CD4-positive, alpha-beta memory T cell (primary cell): ENCODE data around the gene EPOP. TPM values are rescaled to one million over a fixed set of nuclear protein-coding genes. Genes with fewer than 3 reads are reported as not detected.

Experiments
- CTCF ChIA-PET: fragments of 350-600 bp; sonication (Branson Sonifier 250); formaldehyde crosslinking; loops from one replicate; lab custom pipeline; 2021; ENCODE audit warnings: inconsistent platforms; ENCODE audit not compliant: partially characterized antibody; lab: Charles Lee
- POLR2A ChIA-PET: fragments of 350-600 bp; sonication (Branson Sonifier 250); formaldehyde crosslinking; loops from one replicate; lab custom pipeline; 2021; ENCODE audit not compliant: partially characterized antibody; lab: Charles Lee
- DNase-seq, 5 donors: peaks; one replicate each; pipeline versions ENCODE4 v3.0.0 to v3.0.0-alpha.2; 2020 to 2022; ENCODE audit warnings: mixed read lengths in 1 of 5
- H3K27ac ChIP-seq: one replicate; pipeline ENCODE4 v1.7.0; 2013; ENCODE audit warnings: low read depth, low read length
- H3K27me3 ChIP-seq: 2 replicates; pipeline ENCODE4 v1.7.0; 2013; ENCODE audit warnings: mild to moderate bottlenecking, low read length, moderate library complexity; ENCODE audit not compliant: insufficient read depth
- H3K36me3 ChIP-seq: 2 replicates; pipeline ENCODE4 v1.7.0; 2013; ENCODE audit warnings: mild to moderate bottlenecking, low read length, moderate library complexity; ENCODE audit not compliant: insufficient read depth
- H3K4me1 ChIP-seq: 2 replicates; pipeline ENCODE4 v1.7.0; 2013; ENCODE audit warnings: mild to moderate bottlenecking, low read length, moderate library complexity; ENCODE audit not compliant: insufficient read depth
- H3K4me3 ChIP-seq, 2 donors: one replicate each; pipeline ENCODE4 v1.7.0; 2013; ENCODE audit warnings: low read length in 2 of 2, mild to moderate bottlenecking in 1 of 2
- H3K9me3 ChIP-seq, 2 donors: one replicate each; pipeline ENCODE4 v1.7.0; 2013; ENCODE audit warnings: low read length in 2 of 2, control low read depth in 1 of 2; ENCODE audit not compliant: control insufficient read depth in 1 of 2
- H3K27ac Mint-ChIP-seq, 7 donors: one replicate each; pipeline ENCODE4 v1.8.0; 2020 to 2021; ENCODE audit warnings: mixed read lengths in 7 of 7, mild to moderate bottlenecking in 6 of 7, inconsistent platforms in 3 of 7, moderate library complexity in 3 of 7
- H3K27me3 Mint-ChIP-seq, 2 donors: one replicate each; pipeline ENCODE4 v1.8.0; 2020 to 2021; ENCODE audit warnings: mixed read lengths in 2 of 2
- H3K36me3 Mint-ChIP-seq, 2 donors: one replicate each; pipeline ENCODE4 v1.8.0; 2020 to 2021; ENCODE audit warnings: mixed read lengths in 2 of 2, inconsistent platforms in 1 of 2, mild to moderate bottlenecking in 1 of 2
- H3K4me1 Mint-ChIP-seq, 4 donors: one replicate each; pipeline ENCODE4 v1.8.0; 2020 to 2021; ENCODE audit warnings: mixed read lengths in 4 of 4, mild to moderate bottlenecking in 1 of 4
- H3K4me3 Mint-ChIP-seq, 8 donors: one replicate each; pipeline ENCODE4 v1.8.0; 2020 to 2021; ENCODE audit warnings: mixed read lengths in 8 of 8, mild to moderate bottlenecking in 7 of 8, moderate library complexity in 6 of 8, inconsistent platforms in 3 of 8
- H3K9me3 Mint-ChIP-seq, 8 donors: one replicate each; pipeline ENCODE4 v1.8.0; 2020 to 2021; ENCODE audit warnings: mixed read lengths in 8 of 8, mild to moderate bottlenecking in 5 of 8, inconsistent platforms in 3 of 8, moderate library complexity in 1 of 8
- intact Hi-C: fragments of 100-400 bp; cut with micrococcal nuclease; formaldehyde crosslinking; loops from one replicate; pipeline ENCODE4 v1.15.1; 2023
- polyA plus RNA-seq, 2 donors: library from polyadenylated mRNA; unstranded; fragments of 300-500 nt; fragmentation: Illumina TruSeq; gene quantifications; one replicate each; pipeline ENCODE4 v1.2.3, GENCODE V29; 2021
- total RNA-seq, 2 experiments: library from RNA; stranded (reverse); gene quantifications; one replicate each; pipeline ENCODE4 v1.2.3, GENCODE V29; 2021

Gene EPOP
- total and polyA plus RNA-seq, 4 experiments from 2014 or later, result 0.09 to 0.25 TPM; not detected in 2

GRCh38 chr17:38716368-38717005 lies 41.7 kb upstream of the EPOP start:
- Mint-ChIP-seq H3K27ac (peak overlapping the region in 3 of 7 donors; percentile 12 to 70 (median 59)), H3K4me3 (no peak overlapping the region), H3K4me1 (peaks cover 9 to 46% (median 13%) of the 10 kb centered on the region in 4 donors), H3K36me3 (peaks cover 39 to 73% of the 10 kb centered on the region in 2 donors), H3K9me3 (no peaks in the 10 kb centered on the region), H3K27me3 (no peaks in the 10 kb centered on the region)
- intact Hi-C loops, result no loop called here
- Histone ChIP-seq H3K27ac (no peak overlapping the region), H3K4me3 (no peak overlapping the region), H3K36me3 (peaks cover 80% of the 10 kb centered on the region), H3K9me3 (no peaks in the 10 kb centered on the region), H3K27me3 (no peaks in the 10 kb centered on the region), H3K4me1 (peaks cover 16% of the 10 kb centered on the region)
- DNase-seq, result no peak
- ChIA-PET CTCF (interaction anchor here (1.3 to 2.1 kb wide), 3 partner anchors 12 to 18 kb away, joined by 4 to 8 read pairs (median 6); no protein-coding TSS in a partner anchor), POLR2A (interaction anchor here (1.2 to 5.0 kb wide), 4 partner anchors 11 to 83 kb away, joined by 3 to 56 read pairs (median 20); partner anchors contain the start of genes CISD3, MLLT6 and PIP4K2B)

GRCh38 chr17:38715216-38715943 lies 40.6 kb upstream of the EPOP start:
- no peaks in the 10 kb centered on the region for H3K9me3 Mint-ChIP-seq
- H3K27me3 Mint-ChIP-seq, result no peaks in the 10 kb centered on the region
- POLR2A ChIA-PET, result interaction anchor here (0.6 to 5.0 kb wide), 6 partner anchors 10 to 84 kb away, joined by 3 to 56 read pairs (median 9); partner anchors contain the start of genes MLLT6 and PIP4K2B
- peaks cover 15% of the 10 kb centered on the region for H3K4me1 ChIP-seq
- H3K27me3 ChIP-seq, result no peaks in the 10 kb centered on the region
- CTCF ChIA-PET, result interaction anchor here (1.2 to 2.1 kb wide), 4 partner anchors 13 to 20 kb away, joined by 3 to 8 read pairs (median 5); no protein-coding TSS in a partner anchor
- no peak overlapping the region for H3K4me3 Mint-ChIP-seq
- intact Hi-C loops, result no loop called here
- peaks cover 82% of the 10 kb centered on the region for H3K36me3 ChIP-seq
- H3K9me3 ChIP-seq, result no peaks in the 10 kb centered on the region
- DNase-seq, result no peak
- H3K4me1 Mint-ChIP-seq, result peaks cover 2 to 44% (median 11%) of the 10 kb centered on the region in 4 donors
- H3K4me3 ChIP-seq, result no peak overlapping the region
- peaks cover 37 to 74% of the 10 kb centered on the region in 2 donors for H3K36me3 Mint-ChIP-seq
- H3K27ac Mint-ChIP-seq, result peak overlapping the region in 6 of 7 donors; percentile 18 to 85 (median 66)
- peak overlapping the region; percentile 4 for H3K27ac ChIP-seq

GRCh38 chr17:38713456-38714075 lies 38.8 kb upstream of the EPOP start:
- Mint-ChIP-seq H3K4me3 (no peak overlapping the region), H3K27ac (peak overlapping the region in 3 of 7 donors; percentile 8 to 78 (median 42)), H3K36me3 (peaks cover 42 to 79% of the 10 kb centered on the region in 2 donors), H3K27me3 (no peaks in the 10 kb centered on the region), H3K9me3 (no peaks in the 10 kb centered on the region), H3K4me1 (peaks cover 7 to 56% (median 17%) of the 10 kb centered on the region in 4 donors)
- intact Hi-C loops, result no loop called here
- Histone ChIP-seq H3K27me3 (no peaks in the 10 kb centered on the region), H3K4me1 (peaks cover 21% of the 10 kb centered on the region), H3K36me3 (peaks cover 88% of the 10 kb centered on the region), H3K9me3 (no peaks in the 10 kb centered on the region), H3K4me3 (no peak overlapping the region), H3K27ac (no peak overlapping the region)
- no peak for DNase-seq
- ChIA-PET POLR2A (interaction anchor here (1.9 to 14.0 kb wide), 3 partner anchors 8 to 15 kb away, joined by 12 to 588 read pairs (median 34); partner anchors contain the start of genes CISD3 and MLLT6), CTCF (no interaction called here)

GRCh38 chr17:38712593-38712992 lies 37.8 kb upstream of the EPOP start:
- Mint-ChIP-seq H3K27ac (peak overlapping the region in 4 of 7 donors; percentile 24 to 59 (median 34)), H3K36me3 (peaks cover 42 to 79% of the 10 kb centered on the region in 2 donors), H3K4me1 (peaks cover 14 to 61% (median 23%) of the 10 kb centered on the region in 4 donors), H3K27me3 (no peaks in the 10 kb centered on the region), H3K4me3 (no peak overlapping the region), H3K9me3 (no peaks in the 10 kb centered on the region)
- CTCF ChIA-PET, result no interaction called here
- Histone ChIP-seq H3K27ac (no peak overlapping the region), H3K27me3 (no peaks in the 10 kb centered on the region), H3K4me1 (peaks cover 31% of the 10 kb centered on the region), H3K9me3 (no peaks in the 10 kb centered on the region), H3K4me3 (no peak overlapping the region), H3K36me3 (peaks cover 81% of the 10 kb centered on the region)
- intact Hi-C loops, result no loop called here
- no peak for DNase-seq
- POLR2A ChIA-PET, result interaction anchor here (1.1 to 14.0 kb wide), 2 partner anchors 11 to 13 kb away, joined by 4 to 588 read pairs; partner anchors contain the start of gene CISD3

- H3K36me3 ChIP-seq, result peaks cover 75% of the 10 kb centered on the region
Observed at GRCh38 chr17:38711792-38712571, 37.2 kb upstream of the EPOP start.

GRCh38 chr17:38710985-38711384 lies 36.2 kb upstream of the EPOP start:
- no peaks in the 10 kb centered on the region for H3K9me3 ChIP-seq
- Mint-ChIP-seq H3K4me3 (no peak overlapping the region), H3K27me3 (no peaks in the 10 kb centered on the region), H3K9me3 (no peaks in the 10 kb centered on the region), H3K4me1 (peaks cover 19 to 69% (median 34%) of the 10 kb centered on the region in 4 donors), H3K27ac (peak overlapping the region in 5 of 7 donors; percentile 7 to 81 (median 67)), H3K36me3 (peaks cover 36 to 84% of the 10 kb centered on the region in 2 donors)
- intact Hi-C loops, result no loop called here
- POLR2A ChIA-PET, result interaction anchor here (1.3 to 14.0 kb wide), 2 partner anchors 9 to 14 kb away, joined by 8 to 588 read pairs; partner anchors contain the start of gene CISD3
- peaks cover 43% of the 10 kb centered on the region for H3K4me1 ChIP-seq
- CTCF ChIA-PET, result interaction anchor here (0.8 to 1.1 kb wide), 2 partner anchors 17 to 24 kb away, joined by 4 to 6 read pairs; no protein-coding TSS in a partner anchor
- no peak overlapping the region for H3K27ac ChIP-seq
- H3K36me3 ChIP-seq, result peaks cover 66% of the 10 kb centered on the region
- no peak for DNase-seq
- H3K27me3 ChIP-seq, result no peaks in the 10 kb centered on the region
- H3K4me3 ChIP-seq, result no peak overlapping the region

More at GRCh38 chr17:38711792-38712571, 37.2 kb upstream of the EPOP start:
- intact Hi-C loops, result no loop called here
- peak overlapping the region in 4 of 7 donors; percentile 24 to 64 (median 34) for H3K27ac Mint-ChIP-seq
- no peaks in the 10 kb centered on the region for H3K9me3 ChIP-seq
- H3K9me3 Mint-ChIP-seq, result no peaks in the 10 kb centered on the region
- no peaks in the 10 kb centered on the region for H3K27me3 ChIP-seq
- ChIA-PET POLR2A (interaction anchor here (1.1 to 14.0 kb wide), 2 partner anchors 10 to 13 kb away, joined by 4 to 588 read pairs; partner anchors contain the start of gene CISD3), CTCF (no interaction called here)
- no peaks in the 10 kb centered on the region for H3K27me3 Mint-ChIP-seq
- DNase-seq, result no peak
- H3K4me3 Mint-ChIP-seq, result no peak overlapping the region
- no peak overlapping the region for H3K4me3 ChIP-seq
- H3K27ac ChIP-seq, result no peak overlapping the region
- H3K4me1 ChIP-seq, result peaks cover 37% of the 10 kb centered on the region
- peaks cover 19 to 65% (median 29%) of the 10 kb centered on the region in 4 donors for H3K4me1 Mint-ChIP-seq
- H3K36me3 Mint-ChIP-seq, result peaks cover 39 to 79% of the 10 kb centered on the region in 2 donors
